CD4-positive, alpha-beta T cell treated with Interleukin-4 for 4 hours (primary cell): Measurements from ENCODE around the gene IFNL2.
"Not testable (repeated sequence)": the region's sequence is repeated elsewhere in the genome, so short reads cannot be mapped to it uniquely, and the experiment has no call there.

ENCODE experiments used
- DNase-seq: peaks from one replicate; pipeline ENCODE4 v3.0.0-alpha.2; 2020

IFNL2 gene

GRCh38 chr19:39253374-39254149, 14.6 kb upstream of the IFNL2 start:
- DNase-seq, result no peak

DNA sequence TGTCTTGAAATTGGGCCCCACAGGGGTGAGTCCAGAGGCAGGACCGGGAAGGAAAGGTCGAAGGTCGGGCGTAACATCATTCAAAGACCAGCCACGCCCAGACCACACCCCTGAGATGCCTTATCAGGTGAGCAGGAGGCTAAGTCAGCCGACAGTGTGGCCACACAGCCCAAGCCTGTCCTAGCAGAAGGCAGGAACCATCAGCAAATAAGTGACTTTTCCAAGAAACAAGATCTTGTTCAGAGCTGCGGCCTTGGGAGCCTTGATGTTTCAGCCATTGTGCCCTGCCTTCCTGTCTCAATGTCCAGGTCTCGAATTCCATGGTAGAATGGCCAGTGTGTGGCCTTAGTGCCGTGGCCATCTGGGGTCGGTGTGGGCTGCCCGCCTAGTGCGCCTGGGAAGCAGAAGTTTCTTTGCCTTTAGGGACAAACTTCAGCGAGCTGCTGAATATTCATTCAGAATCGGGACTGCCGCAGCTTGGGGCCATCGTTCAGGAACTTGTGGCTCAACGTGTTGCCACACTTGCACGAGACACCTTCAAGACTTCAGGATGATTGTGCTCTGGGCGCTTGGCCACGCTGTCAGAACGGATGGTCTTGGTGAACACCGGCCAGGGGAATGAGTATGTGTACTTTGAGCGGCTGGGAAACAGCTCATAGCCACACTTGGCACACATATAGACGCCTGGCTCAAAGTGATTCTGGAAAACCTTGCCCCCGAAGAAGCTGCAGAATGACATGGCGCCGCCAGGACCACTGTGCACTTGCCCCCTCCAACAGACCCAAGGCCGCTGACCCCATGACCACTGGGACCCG, 13.5 kb upstream of the IFNL2 start:
- no peak for DNase-seq

- no peak for DNase-seq
These were observed 11.0 kb upstream of the IFNL2 start for GRCh38 chr19:39257227-39257626.

DNA sequence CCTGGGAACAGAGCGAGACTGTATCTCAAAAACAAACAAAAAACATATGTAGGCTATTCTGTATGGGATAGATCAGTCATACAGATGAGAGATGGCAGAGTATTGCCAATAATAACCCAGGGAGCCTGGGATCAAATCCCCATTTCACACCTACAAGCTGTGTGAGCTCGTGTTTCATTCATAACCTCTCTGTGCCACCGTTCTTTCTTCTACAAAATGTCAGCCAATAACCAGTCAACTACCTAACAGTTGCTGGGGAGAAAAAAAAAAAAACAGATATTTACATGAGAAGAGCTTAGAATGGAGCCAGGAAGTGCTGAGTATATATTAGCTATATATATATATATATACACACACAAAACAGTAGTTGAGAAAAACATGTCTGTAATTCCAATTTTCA, 6.5 kb upstream of the IFNL2 start:
- DNase-seq, result no peak

GRCh38 chr19:39262496-39262895, 5.7 kb upstream of the IFNL2 start:
- no peak for DNase-seq

- DNase-seq, result no peak
These were observed 4.3 kb upstream of the IFNL2 start for GRCh38 chr19:39263912-39264305.

DNA sequence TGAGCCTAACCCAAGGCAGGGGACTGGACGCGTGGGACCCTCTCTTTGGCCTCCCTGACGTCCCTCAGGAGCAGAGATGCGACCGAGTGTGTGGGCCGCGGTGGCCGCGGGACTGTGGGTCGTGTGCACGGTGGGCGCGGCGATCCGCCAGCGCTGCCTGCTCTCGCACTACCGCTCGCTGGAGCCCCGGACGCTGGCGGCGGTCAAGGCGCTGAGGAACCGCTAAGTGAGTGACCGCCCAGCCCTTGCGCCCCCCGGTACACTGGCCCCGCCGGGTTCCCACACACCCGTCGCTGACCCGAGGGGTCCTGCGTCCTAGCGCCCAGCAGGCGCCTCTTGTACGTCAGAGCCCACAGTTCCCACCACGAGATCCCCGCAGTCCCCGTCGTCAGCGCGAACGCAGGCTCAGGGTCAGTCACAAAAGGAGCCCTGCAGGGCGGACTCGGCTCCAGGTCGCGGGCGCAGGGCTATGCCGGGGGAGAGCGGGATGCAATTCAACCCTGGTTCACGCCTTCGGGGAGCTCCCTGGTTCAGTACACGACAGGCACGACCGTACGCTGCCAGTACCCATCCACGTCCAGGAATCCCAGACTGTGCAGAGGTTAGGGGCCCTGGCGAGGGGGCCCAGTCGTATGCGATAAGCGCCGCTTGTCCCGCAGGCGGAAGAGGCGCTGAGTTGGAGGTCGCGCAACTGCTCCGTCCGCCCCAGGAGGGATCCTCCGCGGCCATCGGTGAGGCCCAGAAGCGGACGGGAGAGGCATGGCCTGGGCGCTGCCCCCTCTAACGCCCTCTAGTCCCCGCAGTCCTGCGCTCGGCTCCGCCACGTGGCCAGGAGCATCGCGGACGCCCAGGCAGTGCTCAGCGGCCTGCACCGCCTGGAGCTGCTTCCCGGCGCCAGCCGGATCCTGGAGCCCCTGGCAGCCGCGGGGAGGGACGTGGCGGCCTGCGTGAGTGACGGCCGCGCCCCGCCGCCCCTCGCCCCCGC, 3.6 kb upstream of the IFNL2 start:
- DNase-seq, result no peak

GRCh38 chr19:39265321-39265916, 2.8 kb upstream of the IFNL2 start:
- no peak for DNase-seq

- not testable (repeated sequence) for DNase-seq
These were observed 481 bp downstream of the IFNL2 start for GRCh38 chr19:39268531-39269223.

DNA sequence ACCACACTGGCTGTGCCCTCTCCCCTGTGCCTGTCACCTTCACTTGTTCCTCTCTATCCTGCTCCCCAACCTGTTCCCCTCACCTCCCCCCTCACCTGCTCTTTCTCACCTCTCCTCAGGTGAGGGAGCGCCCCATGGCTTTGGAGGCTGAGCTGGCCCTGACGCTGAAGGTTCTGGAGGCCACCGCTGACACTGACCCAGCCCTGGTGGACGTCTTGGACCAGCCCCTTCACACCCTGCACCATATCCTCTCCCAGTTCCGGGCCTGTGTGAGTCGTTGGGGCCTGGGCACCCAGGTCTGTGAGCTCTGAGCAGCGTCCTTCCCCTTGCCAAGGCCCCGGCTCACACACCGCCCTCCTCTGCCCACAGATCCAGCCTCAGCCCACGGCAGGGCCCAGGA, 1.2 kb downstream of the IFNL2 start:
- not testable (repeated sequence) for DNase-seq

DNA sequence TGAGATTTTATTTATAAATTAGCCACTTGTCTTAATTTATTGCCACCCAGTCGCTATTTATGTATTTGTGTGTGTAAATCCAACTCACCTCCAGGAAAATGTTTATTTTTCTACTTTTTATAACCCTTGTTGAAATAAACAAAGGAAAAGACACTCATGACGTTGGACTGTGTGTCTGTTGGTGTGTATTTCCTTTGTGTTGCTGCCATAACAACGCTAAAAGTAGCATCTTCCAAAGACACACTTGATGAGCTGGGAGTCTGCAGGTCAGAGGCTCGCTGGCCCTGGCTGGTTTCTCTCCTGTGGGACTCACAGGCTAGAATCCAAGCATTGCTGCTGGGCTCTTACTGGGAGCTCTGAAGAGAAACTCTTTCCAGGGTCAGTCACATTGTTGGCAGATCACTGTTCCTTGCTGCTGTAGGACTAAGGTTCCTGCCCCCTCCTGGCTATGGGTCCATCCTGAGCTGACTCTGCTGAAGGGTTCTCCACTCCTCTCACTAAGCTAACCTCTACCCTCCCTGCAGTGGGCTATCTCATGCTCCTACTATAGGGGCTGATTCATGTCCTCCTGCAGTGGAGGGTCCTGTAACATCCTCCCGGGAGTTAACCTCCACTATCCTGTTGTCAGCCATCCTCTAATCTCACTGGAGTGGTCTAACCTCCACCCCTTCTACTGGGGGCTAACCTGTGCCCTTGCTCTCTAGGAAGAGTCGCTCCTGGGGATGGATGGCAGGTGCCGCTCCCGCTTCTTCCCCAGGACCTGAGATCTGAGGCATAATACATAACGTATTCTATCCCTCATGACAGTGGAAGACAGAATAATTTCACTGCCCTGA, 2.1 kb downstream of the IFNL2 start:
- no peak for DNase-seq

GRCh38 chr19:39273859-39274258, 5.7 kb downstream of the IFNL2 start:
- DNase-seq, result not testable (repeated sequence)

- no peak for DNase-seq
These were observed 7.4 kb downstream of the IFNL2 start for GRCh38 chr19:39275578-39275977.

GRCh38 chr19:39276740-39277139, 8.5 kb downstream of the IFNL2 start:
- no peak for DNase-seq

DNA sequence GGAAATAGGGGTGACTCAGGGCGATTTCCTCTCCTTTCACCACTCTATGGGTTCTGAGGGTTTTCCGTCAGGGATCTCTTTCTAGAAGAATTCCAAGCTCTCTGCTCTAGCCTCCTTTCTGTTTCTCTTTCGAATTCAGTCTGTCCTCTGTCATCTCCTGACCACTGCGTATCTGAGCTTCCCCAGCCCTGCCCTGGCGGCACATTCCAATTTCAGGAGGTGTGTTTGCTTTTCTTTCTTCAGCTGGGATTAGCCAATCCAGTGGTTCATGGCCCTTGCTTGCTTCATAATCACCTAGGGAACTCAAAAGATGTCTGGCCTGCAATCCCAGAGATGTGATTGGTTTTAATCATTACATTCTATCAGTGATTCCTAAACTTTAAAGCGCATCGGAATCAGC, 9.4 kb downstream of the IFNL2 start:
- DNase-seq, result no peak

DNA sequence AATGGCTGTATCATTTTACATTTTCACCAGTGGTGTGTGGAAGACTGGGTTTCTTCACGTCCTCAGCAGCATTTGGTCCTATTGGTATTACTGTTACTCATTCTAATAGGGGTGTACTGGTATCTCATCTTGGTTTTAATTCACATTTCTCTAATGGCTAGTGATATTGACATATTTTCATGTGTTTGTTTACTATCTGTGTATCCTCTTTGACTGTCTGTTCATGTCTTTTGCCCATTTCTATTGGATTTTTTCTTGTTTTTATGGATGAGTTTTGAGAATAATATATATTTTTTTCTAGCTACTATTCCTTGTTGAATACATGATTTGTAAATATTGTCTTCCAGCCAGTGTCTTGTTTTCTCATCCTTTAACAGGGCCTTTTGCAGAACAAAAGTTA, 13.8 kb downstream of the IFNL2 start:
- no peak for DNase-seq

DNA sequence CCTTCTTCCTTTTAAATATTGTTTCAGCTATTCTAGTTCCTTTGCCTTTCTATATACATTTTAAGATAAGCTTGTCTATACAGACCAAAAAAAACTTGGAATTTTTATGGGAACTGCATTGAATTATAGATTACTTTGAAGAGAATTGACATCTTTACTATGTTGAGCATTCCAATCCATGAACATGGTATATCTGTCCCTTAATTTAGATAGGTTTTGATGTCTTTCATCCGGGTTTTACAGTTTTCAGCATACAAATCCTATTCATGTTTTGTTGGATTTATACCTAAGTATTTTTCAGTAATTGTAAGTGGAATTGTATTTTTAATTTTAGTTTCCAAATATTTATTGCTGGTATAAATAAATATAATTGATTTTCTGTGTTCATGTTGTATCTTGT, 15.8 kb downstream of the IFNL2 start:
- DNase-seq, result no peak

DNA sequence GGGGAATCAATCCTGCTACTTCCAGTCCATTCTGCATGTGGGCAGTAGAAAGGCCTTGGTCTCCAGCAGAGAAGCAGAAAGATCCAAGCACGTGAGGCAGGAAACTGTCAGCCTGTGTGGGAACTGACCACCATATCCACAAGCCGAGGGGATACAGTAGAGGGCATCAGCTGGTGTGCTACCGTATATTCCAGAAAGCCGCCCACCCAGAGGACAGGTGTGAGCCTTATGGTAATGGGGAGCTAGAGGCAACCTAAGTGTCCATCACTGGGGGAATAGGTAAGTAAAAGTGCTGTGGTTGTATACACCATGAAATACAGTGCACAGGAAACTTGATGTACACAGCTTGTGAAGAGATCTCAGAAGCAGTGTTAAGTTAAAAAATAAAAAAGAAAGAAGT, 25.2 kb downstream of the IFNL2 start:
- no peak for DNase-seq

- DNase-seq, result no peak
These were observed 28.0 kb downstream of the IFNL2 start, which contains the start of gene IFNL1 for GRCh38 chr19:39296055-39296645. Gene IFNL1 (plus strand): TSS chr19:39296407. CDS start chr19:39296422, 15 bp downstream.

DNA sequence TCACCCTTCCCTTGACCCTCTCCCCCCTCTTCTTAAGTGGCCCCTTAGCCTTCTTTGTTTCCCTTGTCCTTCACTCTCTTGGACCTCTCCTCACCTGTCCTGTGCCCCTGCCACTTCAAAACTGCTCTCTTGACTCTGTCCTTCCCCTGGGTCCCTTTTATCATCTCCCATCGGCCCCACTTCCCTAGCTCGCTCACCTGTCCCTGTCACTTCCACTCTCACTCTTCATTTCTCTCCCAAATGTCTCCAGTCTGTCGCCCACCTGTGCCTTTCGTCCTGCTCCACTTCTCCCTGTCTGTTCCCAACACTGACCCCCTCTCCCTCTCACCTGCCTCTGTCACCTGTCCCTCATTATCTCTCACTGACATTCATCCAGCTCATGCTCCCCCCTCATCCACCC, 28.7 kb downstream of the IFNL2 start:
- no peak for DNase-seq
